ENCODE data around the gene ITIH5. TPM values are rescaled to one million over a fixed set of nuclear protein-coding genes. Genes with fewer than 3 reads are reported as not detected.

ITIH5 gene
- total RNA-seq, 1 experiment from 2014 or later, result not detected

- POLR2A ChIA-PET, result interaction anchor here (0.6 kb wide), 1 partner anchor 648 kb away, joined by 3 read pairs; no protein-coding TSS in a partner anchor
- H3K36me3 Mint-ChIP-seq (ENCODE audit: insufficient read depth, unreplicated experiment), result no peaks in the 10 kb centered on the region
- BruUV-seq (replicated peaks), result no TSS peak
Observed at GRCh38 chr10:7626283-7626682, 40.5 kb downstream of the ITIH5 start.

GRCh38 chr10:7625836-7626235, 40.9 kb downstream of the ITIH5 start:
- peak; percentile 17 for DNase-seq (ENCODE audit: unreplicated experiment)
- H3K27me3 Mint-ChIP-seq (ENCODE audit: insufficient read depth, unreplicated experiment), result no peaks in the 10 kb centered on the region
- no peaks in the 10 kb centered on the region for H3K36me3 Mint-ChIP-seq (ENCODE audit: insufficient read depth, unreplicated experiment)
- no peak overlapping the region for H3K4me3 Mint-ChIP-seq (ENCODE audit: unreplicated experiment)
- H3K9me3 Mint-ChIP-seq (ENCODE audit: unreplicated experiment), result no peaks in the 10 kb centered on the region
- BruUV-seq (replicated peaks), result no TSS peak
- ChIA-PET POLR2A (interaction anchor here (0.6 kb wide), 1 partner anchor 648 kb away, joined by 3 read pairs; no protein-coding TSS in a partner anchor), CTCF (no interaction called here)
- H3K27ac Mint-ChIP-seq (ENCODE audit: low read depth, unreplicated experiment), result peak overlapping the region; percentile 32
- peaks cover 18% of the 10 kb centered on the region for H3K4me1 Mint-ChIP-seq (ENCODE audit: insufficient read depth, unreplicated experiment)
- intact Hi-C loops (cut with micrococcal nuclease), result loop anchor here (5.0 kb wide), 1 partner anchor 99 kb away; no protein-coding TSS in a partner anchor
- TF ChIP-seq CTCF (IDR thresholded peaks at IDR 0.05; ENCODE audit: unreplicated experiment), result no peak

More at GRCh38 chr10:7626283-7626682, 40.5 kb downstream of the ITIH5 start:
- CTCF ChIA-PET, result interaction anchor here (0.7 to 1.2 kb wide), 2 partner anchors 10 to 492 kb away, joined by 3 read pairs; no protein-coding TSS in a partner anchor
- intact Hi-C loops (cut with micrococcal nuclease), result loop anchor here (5.0 kb wide), 1 partner anchor 99 kb away; no protein-coding TSS in a partner anchor
- Mint-ChIP-seq H3K27me3 (ENCODE audit: insufficient read depth, unreplicated experiment) (no peaks in the 10 kb centered on the region), H3K9me3 (ENCODE audit: unreplicated experiment) (no peaks in the 10 kb centered on the region), H3K4me3 (ENCODE audit: unreplicated experiment) (no peak overlapping the region), H3K27ac (ENCODE audit: low read depth, unreplicated experiment) (peak overlapping the region; percentile 32), H3K4me1 (ENCODE audit: insufficient read depth, unreplicated experiment) (peaks cover 18% of the 10 kb centered on the region)
- peak; percentile 42 for DNase-seq (ENCODE audit: unreplicated experiment)
- TF ChIP-seq CTCF (IDR thresholded peaks at IDR 0.05; ENCODE audit: unreplicated experiment), result no peak

- H3K4me3 Mint-ChIP-seq (ENCODE audit: unreplicated experiment), result no peak overlapping the region
- BruUV-seq (replicated peaks), result no TSS peak
- CTCF ChIA-PET, result interaction anchor here (1.2 kb wide), 2 partner anchors 10 to 102 kb away, joined by 3 read pairs; no protein-coding TSS in a partner anchor
- POLR2A ChIA-PET, result interaction anchor here (0.9 kb wide), 1 partner anchor 18 kb away, joined by 3 read pairs; no protein-coding TSS in a partner anchor
- no peaks in the 10 kb centered on the region for H3K36me3 Mint-ChIP-seq (ENCODE audit: insufficient read depth, unreplicated experiment)
- DNase-seq (ENCODE audit: unreplicated experiment), result no peak
- TF ChIP-seq CTCF (IDR thresholded peaks at IDR 0.05; ENCODE audit: unreplicated experiment), result no peak
- H3K9me3 Mint-ChIP-seq (ENCODE audit: unreplicated experiment), result no peaks in the 10 kb centered on the region
- peaks cover 18% of the 10 kb centered on the region for H3K4me1 Mint-ChIP-seq (ENCODE audit: insufficient read depth, unreplicated experiment)
- no peaks in the 10 kb centered on the region for H3K27me3 Mint-ChIP-seq (ENCODE audit: insufficient read depth, unreplicated experiment)
- H3K27ac Mint-ChIP-seq (ENCODE audit: low read depth, unreplicated experiment), result no peak overlapping the region
- intact Hi-C loops (cut with micrococcal nuclease), result loop anchor here (5.0 kb wide), 1 partner anchor 98 kb away; no protein-coding TSS in a partner anchor
Observed at GRCh38 chr10:7625009-7625408, 41.8 kb downstream of the ITIH5 start.

GRCh38 chr10:7622969-7623368, 43.8 kb downstream of the ITIH5 start:
- intact Hi-C loops (cut with micrococcal nuclease), result no loop called here
- Mint-ChIP-seq H3K4me3 (ENCODE audit: unreplicated experiment) (no peak overlapping the region), H3K27ac (ENCODE audit: low read depth, unreplicated experiment) (no peak overlapping the region), H3K27me3 (ENCODE audit: insufficient read depth, unreplicated experiment) (no peaks in the 10 kb centered on the region), H3K4me1 (ENCODE audit: insufficient read depth, unreplicated experiment) (peaks cover 18% of the 10 kb centered on the region), H3K9me3 (ENCODE audit: unreplicated experiment) (no peaks in the 10 kb centered on the region), H3K36me3 (ENCODE audit: insufficient read depth, unreplicated experiment) (no peaks in the 10 kb centered on the region)
- DNase-seq (ENCODE audit: unreplicated experiment), result peak; percentile 70
- BruUV-seq (replicated peaks), result no TSS peak
- no peak for TF ChIP-seq CTCF (IDR thresholded peaks at IDR 0.05; ENCODE audit: unreplicated experiment)
- ChIA-PET CTCF (interaction anchor here (0.7 to 1.1 kb wide), 2 partner anchors 8 to 98 kb away, joined by 3 to 4 read pairs; no protein-coding TSS in a partner anchor), POLR2A (interaction anchor here (1.3 kb wide), 2 partner anchors 15 kb away, joined by 4 to 6 read pairs; no protein-coding TSS in a partner anchor)
